Stimulated activated CD4-positive, alpha-beta T cell treated with anti-CD3 and anti-CD28 coated beads, Interleukin-2, amount 100 ng/mL, for 24 hours (primary cell): Measurements from ENCODE around the gene PI16.
"Not testable (repeated sequence)": the region's sequence is repeated elsewhere in the genome, so short reads cannot be mapped to it uniquely, and the experiment has no call there.

Experiments
- DNase-seq, 2 donors: peaks; one replicate each; pipeline ENCODE4 v3.0.0-alpha.2; 2020

PI16 gene

GRCh38 chr6:36929607-36930006, 24.9 kb upstream of the PI16 start:
- DNase-seq = no peak

GRCh38 chr6:36930483-36930882, 24.1 kb upstream of the PI16 start:
- no peak for DNase-seq

DNA sequence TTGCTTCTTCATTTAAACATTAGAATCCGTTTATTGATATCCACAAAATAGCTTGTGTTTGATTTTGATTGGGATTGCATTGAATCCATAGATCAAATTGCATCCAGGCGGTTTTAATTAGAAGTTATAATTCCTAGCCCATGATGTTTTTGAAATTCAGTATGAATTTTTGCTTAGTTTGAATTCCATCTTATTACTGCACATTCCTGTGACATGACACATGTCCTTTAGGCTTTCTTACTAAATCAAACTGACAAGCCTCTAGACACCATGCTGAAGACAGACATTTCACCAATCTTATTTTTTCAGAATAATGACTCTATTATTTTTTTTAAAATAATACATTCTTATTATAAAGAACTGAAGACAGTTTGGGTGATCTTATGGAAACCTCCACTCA, 21.4 kb upstream of the PI16 start:
- DNase-seq = no peak

DNA sequence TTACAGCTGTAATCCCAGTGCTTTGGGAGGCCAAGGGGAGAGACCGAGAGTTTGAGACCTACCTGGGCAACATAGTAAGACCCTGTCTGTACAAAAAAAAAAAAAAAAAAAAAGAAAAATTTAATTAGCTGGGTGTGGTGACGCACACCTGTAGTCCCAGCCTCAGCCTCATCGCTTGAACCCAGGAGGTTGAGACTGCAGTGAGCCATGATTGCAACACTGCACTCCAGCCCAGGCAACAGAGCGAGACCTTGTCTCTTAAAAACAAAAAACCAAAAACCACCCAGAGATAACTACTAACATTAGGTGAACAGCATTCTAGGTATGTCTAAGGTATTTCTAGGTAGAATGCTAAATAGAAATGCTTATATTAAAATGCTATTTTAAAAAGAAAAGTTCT, 21.0 kb upstream of the PI16 start:
- DNase-seq = no peak

GRCh38 chr6:36934901-36935300, 19.6 kb upstream of the PI16 start:
- DNase-seq = no peak

DNA sequence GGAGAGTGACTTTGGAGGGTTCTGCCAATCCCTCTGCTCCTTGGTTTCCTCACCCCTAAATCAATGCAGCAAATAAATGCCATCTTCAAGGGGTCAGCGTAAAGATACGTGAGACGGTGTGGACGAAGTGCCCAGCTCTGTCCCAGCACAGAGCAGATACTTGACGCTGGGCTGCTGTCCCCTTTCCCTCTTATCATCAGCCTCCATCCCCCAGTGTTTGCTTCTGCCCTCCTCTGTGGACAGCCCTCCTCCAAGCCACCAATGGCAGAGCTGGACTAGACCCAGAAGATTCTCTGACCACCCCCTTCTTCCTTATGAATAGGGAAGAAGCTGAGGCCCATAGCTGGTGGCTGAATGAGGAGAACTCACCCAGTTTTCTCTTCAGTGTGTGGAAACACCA, 17.7 kb upstream of the PI16 start:
- no peak for DNase-seq

- DNase-seq = no peak
Observed at GRCh38 chr6:36937896-36938295, 16.6 kb upstream of the PI16 start.

DNA sequence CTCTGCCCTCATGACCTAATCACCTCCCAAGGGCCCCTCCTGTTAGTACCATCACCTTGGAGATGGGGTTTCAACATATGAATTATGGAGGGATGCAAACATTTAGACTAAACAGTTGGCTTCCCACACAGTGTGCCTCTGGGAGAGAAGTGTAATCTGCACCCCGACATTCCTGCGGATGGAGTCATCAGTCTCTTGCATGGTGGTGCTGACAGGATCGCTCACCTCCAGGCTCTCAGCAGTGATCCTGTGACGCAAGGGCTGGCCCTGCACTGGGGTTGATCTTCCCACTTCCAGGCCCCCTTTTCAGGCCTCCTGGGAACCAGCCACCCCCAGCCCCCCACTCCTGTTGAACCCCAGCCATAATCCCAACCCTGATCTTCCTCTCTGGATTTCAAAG, 16.0 kb upstream of the PI16 start:
- no peak for DNase-seq

GRCh38 chr6:36939005-36939404, 15.5 kb upstream of the PI16 start:
- DNase-seq = not testable (repeated sequence)

DNA sequence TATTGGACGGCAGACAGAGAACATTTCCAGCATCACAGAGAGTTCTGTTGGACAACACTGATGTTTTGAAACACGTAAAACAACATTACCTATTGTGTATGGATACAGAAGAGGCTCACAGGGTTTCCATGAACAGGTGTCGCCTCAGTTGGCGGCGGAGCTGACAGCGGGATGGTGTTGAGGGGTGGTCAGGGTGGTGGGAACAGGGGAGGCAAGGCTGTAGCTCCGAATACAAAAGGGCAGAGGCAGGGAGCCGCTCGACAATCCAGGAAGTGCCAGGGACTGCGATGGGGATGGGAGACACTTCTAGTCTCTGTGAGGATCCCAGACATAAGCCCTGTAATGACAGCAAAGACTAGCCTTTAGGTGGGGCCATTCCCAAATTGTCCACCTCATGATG, 14.5 kb upstream of the PI16 start:
- no peak for DNase-seq

GRCh38 chr6:36941561-36941960, 13.0 kb upstream of the PI16 start:
- not testable (repeated sequence) for DNase-seq

DNA sequence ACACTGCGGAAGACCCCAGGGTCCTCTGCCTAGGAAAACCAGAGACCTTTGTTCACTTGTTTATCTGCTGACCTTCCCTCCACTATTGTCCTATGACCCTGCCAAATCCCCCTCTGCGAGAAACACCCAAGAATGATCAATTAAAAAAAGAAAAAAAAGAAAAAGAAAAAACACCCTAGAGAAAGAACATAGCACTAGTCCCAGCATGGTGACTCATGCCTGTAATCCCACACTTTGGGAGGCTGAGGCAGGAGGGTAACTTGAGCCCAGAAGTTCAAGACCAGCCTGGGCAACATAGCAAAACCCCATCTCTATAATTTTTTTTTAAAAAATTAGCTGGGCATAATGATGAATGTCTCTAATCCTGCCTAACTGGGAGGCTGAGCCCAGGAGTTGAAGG, 12.2 kb upstream of the PI16 start:
- not testable (repeated sequence) for DNase-seq

GRCh38 chr6:36944650-36945049, 9.9 kb upstream of the PI16 start:
- DNase-seq = no peak

DNA sequence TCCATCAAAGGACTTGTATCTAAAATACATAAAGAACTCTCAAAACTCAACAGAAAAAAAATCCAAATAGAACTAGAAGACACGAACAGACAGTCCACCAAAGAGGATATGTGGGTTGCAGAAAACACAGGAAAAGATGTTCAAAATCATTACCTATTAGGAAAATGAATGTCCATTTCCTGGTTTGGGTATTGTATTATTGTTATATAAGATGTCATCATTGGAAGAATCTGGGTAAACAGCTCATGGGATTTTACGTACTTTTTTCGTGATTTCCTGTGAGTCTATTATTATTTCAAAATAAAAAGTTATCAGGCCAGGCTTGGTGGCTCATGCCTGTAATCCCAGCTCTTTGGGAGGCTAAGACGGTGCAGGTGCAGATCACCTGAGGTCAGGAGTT, 9.2 kb upstream of the PI16 start:
- no peak for DNase-seq

GRCh38 chr6:36946526-36946925, 8.0 kb upstream of the PI16 start:
- DNase-seq = no peak

DNA sequence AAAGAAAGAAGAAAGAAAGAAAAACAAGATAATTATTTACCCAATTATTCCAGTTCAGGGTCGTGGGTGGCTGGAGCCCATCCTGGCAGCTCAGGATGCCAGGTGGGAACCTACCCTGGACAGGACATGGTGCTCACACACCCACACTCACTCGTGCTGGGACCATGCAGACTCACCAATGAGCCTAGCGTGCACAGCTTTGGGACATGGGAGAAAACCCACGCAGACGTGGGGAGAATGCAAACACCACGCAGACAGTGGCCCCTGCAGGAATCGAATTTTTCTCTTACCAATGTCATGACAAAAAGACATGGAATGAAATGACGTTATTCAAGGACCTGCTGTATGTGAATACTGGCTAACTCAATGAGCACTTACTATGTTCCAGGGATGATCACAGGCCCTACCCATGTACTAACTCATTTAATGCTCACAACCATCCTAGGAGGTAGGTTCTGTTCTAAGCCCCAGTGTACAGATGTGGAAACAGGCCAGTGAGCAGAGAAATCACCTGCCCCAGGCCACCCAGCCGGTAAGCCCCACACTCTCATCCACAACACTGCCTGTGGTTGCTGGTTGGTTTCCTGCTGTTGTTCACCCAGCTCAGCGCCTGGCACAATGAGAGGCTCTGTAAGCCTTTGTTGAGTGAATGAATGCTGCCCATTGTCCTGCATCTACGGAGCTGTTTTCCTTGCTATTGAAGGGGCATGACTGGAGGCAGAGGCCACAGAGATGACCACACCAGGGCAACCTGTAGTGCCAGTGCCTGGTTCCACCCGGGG, 6.8 kb upstream of the PI16 start:
- no peak for DNase-seq

- not testable (repeated sequence) for DNase-seq
Observed at GRCh38 chr6:36949076-36949475, 5.5 kb upstream of the PI16 start.

DNA sequence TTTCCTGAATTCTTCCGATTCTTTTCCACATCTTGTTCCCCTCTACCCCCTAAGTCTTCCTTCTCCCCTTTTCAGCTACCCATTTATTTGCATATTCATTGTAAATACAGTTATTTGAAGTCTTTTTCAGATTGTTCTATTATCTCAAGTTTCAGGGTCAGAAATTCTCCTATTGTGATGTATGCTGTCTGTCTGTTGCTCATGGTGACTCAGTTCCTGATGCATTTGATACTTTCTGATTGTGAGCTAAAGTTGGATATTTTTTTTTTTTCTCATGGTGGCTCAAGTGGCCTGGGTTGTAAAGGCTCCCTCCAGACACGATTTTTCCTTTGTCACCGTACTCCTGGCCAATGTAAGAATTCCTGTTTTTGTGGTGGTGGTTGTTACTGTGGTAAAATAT, 4.9 kb upstream of the PI16 start:
- no peak for DNase-seq

- DNase-seq = no peak
Observed at GRCh38 chr6:36953931-36954261, 642 bp upstream of the PI16 start.

DNA sequence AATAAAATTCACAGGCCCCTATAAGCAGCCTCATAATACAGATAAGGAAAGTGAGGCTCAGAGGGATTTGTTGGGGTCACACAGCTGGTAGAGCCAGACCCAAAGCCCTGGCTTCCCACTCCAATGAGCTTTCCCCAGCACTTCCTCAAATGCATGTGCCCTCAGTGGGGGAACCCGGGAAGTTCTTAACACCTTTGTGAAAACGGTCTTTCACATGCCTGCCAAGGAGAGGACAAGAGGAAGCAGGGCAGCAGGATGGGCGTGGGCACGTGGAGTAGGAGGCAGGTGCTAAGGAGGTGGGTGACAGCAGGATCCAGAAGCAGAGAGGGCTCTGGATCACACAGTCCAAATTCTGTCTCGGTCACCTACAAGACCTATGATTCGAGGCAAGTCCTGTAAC, 598 bp downstream of the PI16 start:
- no peak for DNase-seq

DNA sequence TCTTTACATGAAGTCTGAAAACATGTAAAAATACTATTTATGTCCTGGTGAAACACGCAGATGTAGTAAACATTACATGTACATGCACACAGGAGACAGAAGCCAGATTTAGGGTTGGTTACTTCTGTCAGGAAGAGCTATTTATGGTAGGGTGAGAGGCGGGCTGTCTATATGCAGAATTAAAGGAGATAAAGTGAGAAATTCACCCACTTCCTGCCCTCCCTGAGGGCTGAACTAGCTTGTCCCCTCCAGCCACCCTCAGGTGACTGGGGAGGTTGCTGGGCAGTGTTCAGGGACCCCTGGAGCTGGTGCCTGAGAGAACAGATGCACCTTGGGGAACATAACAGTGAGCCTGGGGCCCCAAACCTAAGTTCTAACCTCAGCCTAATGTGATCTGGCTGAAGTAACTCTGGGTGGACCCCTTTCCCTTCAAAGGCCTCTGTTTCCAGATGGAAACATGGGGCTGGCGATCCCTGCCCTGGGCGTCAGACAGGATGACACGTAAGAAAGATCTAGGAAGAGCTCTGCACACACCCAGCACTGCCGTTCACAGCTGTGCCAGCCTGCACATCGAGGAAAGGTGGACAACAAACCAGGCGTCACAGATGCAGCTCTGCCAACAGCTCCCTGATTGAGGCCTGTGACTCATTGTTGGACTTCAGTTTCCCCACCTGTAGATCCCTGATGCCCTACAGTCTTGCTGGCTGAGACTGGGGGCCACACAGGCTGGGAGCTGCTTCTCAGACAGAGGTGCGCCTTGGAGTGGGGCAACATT, 1.3 kb downstream of the PI16 start:
- no peak for DNase-seq

- no peak for DNase-seq
Observed at GRCh38 chr6:36956446-36956820, 1.9 kb downstream of the PI16 start.

GRCh38 chr6:36957773-36958271, 3.3 kb downstream of the PI16 start:
- no peak for DNase-seq

DNA sequence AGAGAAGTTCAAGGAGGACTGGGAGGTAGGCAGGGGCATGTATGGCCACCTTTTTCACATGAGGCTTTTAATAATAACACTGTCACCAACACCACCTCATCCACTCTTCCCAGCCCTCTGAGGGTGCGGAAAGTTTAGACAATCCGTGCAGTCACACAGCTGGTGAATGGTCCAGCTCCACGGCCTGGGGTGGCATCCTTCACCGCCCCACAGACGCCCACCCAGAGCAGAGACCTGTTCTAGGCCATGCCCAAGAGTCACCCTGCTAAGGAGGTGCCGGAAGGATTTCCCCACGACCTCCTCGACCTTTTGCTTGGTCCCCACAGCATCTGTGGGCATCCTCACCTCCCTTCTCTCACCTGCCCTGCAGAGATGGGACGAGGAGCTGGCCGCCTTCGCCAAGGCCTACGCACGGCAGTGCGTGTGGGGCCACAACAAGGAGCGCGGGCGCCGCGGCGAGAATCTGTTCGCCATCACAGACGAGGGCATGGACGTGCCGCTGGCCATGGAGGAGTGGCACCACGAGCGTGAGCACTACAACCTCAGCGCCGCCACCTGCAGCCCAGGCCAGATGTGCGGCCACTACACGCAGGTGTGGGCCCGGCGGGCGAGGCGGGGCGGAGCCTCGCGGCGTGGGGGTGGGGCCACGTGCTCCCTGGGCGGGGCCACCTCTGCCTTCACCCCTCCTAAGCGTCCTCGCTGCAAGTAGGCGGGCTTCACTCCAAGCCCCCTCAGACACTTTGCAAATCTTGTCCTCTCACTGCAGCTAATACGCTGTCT, 4.4 kb downstream of the PI16 start:
- no peak for DNase-seq
